ENCODE results near the gene NAPG. TPM values are rescaled to one million over a fixed set of nuclear protein-coding genes. Genes with fewer than 3 reads are reported as not detected.
A peak's percentile ranks its signal among the peaks of the same experiment; 100 is the strongest.

The NAPG gene
- total RNA-seq, 1 donor from 2014 or later = 32.0 TPM

- H3K4me3 Mint-ChIP-seq (ENCODE audit: unreplicated experiment) = no peak overlapping the region
- peaks cover 27% of the 10 kb centered on the region for H3K4me1 Mint-ChIP-seq (ENCODE audit: low read depth)
- H3K36me3 Mint-ChIP-seq (ENCODE audit: low read depth) = no peaks in the 10 kb centered on the region
- peaks cover 2% of the 10 kb centered on the region for H3K27me3 Mint-ChIP-seq (ENCODE audit: low read depth)
- H3K27ac Mint-ChIP-seq (ENCODE audit: unreplicated experiment) = no peak overlapping the region
- peaks cover 4% of the 10 kb centered on the region for H3K9me3 Mint-ChIP-seq (ENCODE audit: low read depth)
- peak; percentile 96 for TF ChIP-seq CTCF (IDR thresholded peaks at IDR 0.05)
- DNase-seq (ENCODE audit: low spot score) = no peak
These were observed 5.6 kb upstream of the NAPG start for GRCh38 chr18:10519999-10520935.

DNA sequence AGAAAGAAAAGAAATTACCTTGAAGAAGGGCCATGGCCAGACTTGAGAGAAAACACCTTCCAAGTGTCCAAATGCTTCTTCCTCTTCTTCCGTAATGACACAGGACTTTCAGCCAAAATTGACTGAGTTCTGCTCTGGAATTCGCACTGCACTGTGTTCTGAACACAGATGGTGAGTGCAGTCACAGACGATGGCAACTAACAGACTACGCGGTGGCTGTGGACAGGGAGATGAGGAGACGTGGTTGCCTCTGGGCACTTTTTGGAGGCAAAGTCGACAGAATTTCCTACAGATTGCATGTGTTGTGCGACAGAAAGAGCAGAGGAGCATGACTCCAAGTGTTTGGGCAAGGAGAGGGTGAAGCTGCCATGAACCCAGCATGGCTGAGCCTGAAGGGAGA, 4.3 kb upstream of the NAPG start:
- Mint-ChIP-seq H3K27ac (ENCODE audit: unreplicated experiment) (no peak overlapping the region), H3K4me3 (ENCODE audit: unreplicated experiment) (no peak overlapping the region), H3K9me3 (ENCODE audit: low read depth) (peaks cover 4% of the 10 kb centered on the region), H3K4me1 (ENCODE audit: low read depth) (peaks cover 32% of the 10 kb centered on the region), H3K27me3 (ENCODE audit: low read depth) (no peaks in the 10 kb centered on the region), H3K36me3 (ENCODE audit: low read depth) (no peaks in the 10 kb centered on the region)
- DNase-seq (ENCODE audit: low spot score) = no peak
- no peak for TF ChIP-seq CTCF (IDR thresholded peaks at IDR 0.05)

DNA sequence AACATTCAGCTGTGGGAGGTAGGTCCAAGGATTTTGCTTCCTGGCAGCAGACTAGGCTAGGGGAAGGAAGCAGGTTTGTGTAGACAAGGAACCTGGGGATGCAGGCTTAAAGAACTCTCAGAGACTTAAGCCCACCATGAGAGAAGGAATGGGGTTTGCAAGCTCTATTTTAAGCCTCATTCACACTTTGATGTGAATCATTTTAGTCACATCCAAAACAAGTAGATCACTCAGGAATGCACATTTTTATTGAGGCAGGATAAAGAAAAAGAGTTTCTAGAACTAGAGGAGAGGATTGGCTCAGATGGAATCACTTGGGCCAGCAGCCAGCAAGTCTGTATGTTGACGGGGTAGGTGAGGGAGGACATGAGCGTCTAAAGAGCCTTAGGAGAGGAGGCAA, 3.3 kb upstream of the NAPG start:
- no peak for TF ChIP-seq CTCF (IDR thresholded peaks at IDR 0.05)
- no peak for DNase-seq (ENCODE audit: low spot score)

DNA sequence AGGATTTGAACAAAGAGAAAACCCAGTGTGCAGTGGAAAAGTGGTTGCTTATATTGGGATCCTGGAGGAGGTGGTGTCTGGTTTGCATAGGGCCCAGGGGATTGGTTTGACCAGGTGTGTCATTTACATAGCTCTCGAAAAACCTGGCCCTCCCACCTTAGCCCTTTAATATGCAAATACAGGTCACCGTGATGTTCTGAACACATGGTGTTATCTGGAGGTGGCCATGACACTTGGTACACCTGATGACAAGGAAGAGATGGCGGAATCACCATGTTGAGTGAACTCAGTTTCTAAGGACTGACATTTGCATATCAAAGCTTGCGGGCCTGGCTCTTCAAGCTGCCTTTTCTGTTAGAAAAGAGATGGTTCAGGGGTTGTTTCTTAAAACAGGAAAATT, 2.3 kb upstream of the NAPG start:
- no peak overlapping the region for H3K27ac Mint-ChIP-seq (ENCODE audit: unreplicated experiment)

More for the DNA sequence above, 3.3 kb upstream of the NAPG start:
- H3K4me1 Mint-ChIP-seq (ENCODE audit: low read depth) = peaks cover 39% of the 10 kb centered on the region
- no peak overlapping the region for H3K27ac Mint-ChIP-seq (ENCODE audit: unreplicated experiment)
- no peaks in the 10 kb centered on the region for H3K36me3 Mint-ChIP-seq (ENCODE audit: low read depth)
- H3K4me3 Mint-ChIP-seq (ENCODE audit: unreplicated experiment) = no peak overlapping the region
- H3K9me3 Mint-ChIP-seq (ENCODE audit: low read depth) = no peaks in the 10 kb centered on the region
- H3K27me3 Mint-ChIP-seq (ENCODE audit: low read depth) = no peaks in the 10 kb centered on the region

More for the DNA sequence above, 2.3 kb upstream of the NAPG start:
- no peak for TF ChIP-seq CTCF (IDR thresholded peaks at IDR 0.05)
- Mint-ChIP-seq H3K9me3 (ENCODE audit: low read depth) (no peaks in the 10 kb centered on the region), H3K4me3 (ENCODE audit: unreplicated experiment) (no peak overlapping the region), H3K4me1 (ENCODE audit: low read depth) (peaks cover 42% of the 10 kb centered on the region), H3K27me3 (ENCODE audit: low read depth) (no peaks in the 10 kb centered on the region), H3K36me3 (ENCODE audit: low read depth) (no peaks in the 10 kb centered on the region)
- no peak for DNase-seq (ENCODE audit: low spot score)
